Motor neuron (in vitro differentiated cells): ENCODE measurements around the gene DNASE1L1. TPM values are rescaled to one million over a fixed set of nuclear protein-coding genes. Genes with fewer than 3 reads are reported as not detected.

ENCODE experiments used
- ATAC-seq, 8 experiments: fragments of 200-7000 bp; cut with Tn5 transposase; replicated peaks in 6 of 8; 2 replicates each; pipeline ENCODE4 v1.8.0; 2021; ENCODE audit warnings: mild to moderate bottlenecking in 8 of 8, moderate library complexity in 8 of 8
- H3K27ac ChIP-seq, 2 donors: fragments of 250-450 bp; sonication (Bioruptor Pico); 2 replicates each; pipeline ENCODE4 v1.9.0; 2021; ENCODE audit warnings: antibody characterized with exemption in 2 of 2, mild to moderate bottlenecking in 2 of 2, moderate library complexity in 1 of 2
- H3K4me1 ChIP-seq, 2 donors: fragments of 250-450 bp; sonication (Bioruptor Pico); replicated peaks in 1 of 2; 2 replicates each; pipeline ENCODE4 v1.6.1; 2021; ENCODE audit warnings: antibody characterized with exemption in 2 of 2, mild to moderate bottlenecking in 2 of 2, moderate library complexity in 1 of 2
- H3K4me3 ChIP-seq, 5 donors: fragments of 250-450 bp; sonication (Bioruptor Pico); 2 replicates each; pipeline ENCODE4 v1.9.0; 2021; ENCODE audit warnings: antibody characterized with exemption in 5 of 5, mild to moderate bottlenecking in 5 of 5, moderate library complexity in 4 of 5
- WGBS, 10 experiments: fragments of 450-650 bp; shearing (Covaris generic); methylation state at CpG; one replicate each; pipeline ENCODE4 v1.0.0; 2022; 5-methylcytosine and 5-hydroxymethylcytosine counted together
- in situ Hi-C, 9 experiments: fragments of 400-800 bp; cut with MboI; loops; one replicate each; pipeline ENCODE4 v1.15.0; 2021; ENCODE audit warnings: low sequenced_read_pairs in 9 of 9, low pct_unique_long_range_greater_than_20kb in 2 of 9; ENCODE audit not compliant: unreplicated experiment in 9 of 9
- total RNA-seq, 8 experiments: library from RNA; unstranded; fragments of 300-600 nt; gene quantifications; 2 replicates each; pipeline versions ENCODE4 v1.2.3 to v1.2.4, GENCODE V29; 2022

DNASE1L1 gene
- total RNA-seq, 8 experiments from 2014 or later: 7.4 to 29.2 (median 10.9) TPM

GRCh38 chrX:154431341-154431740 lies 22.3 kb upstream of the DNASE1L1 start:
- in situ Hi-C loops: no loop called here
- WGBS, 10 experiments: 50% methylated on average over 1 of the region's 5 CpGs; no CpG with 5 or more reads in 9 of the 10 experiments
- Histone ChIP-seq H3K4me3 (no peak overlapping the region), H3K4me1 (peaks cover 10 to 15% of the 10 kb centered on the region in 2 donors), H3K27ac (no peak overlapping the region)
- ATAC-seq: no peak

GRCh38 chrX:154430916-154431315 lies 21.9 kb upstream of the DNASE1L1 start:
- WGBS, 10 experiments: 39 to 100% (median 85%) methylated on average over 1 to 6 of the region's 7 CpGs; no CpG with 5 or more reads in 6 of the 10 experiments
- Histone ChIP-seq H3K4me3 (no peak overlapping the region), H3K4me1 (peaks cover 10 to 11% of the 10 kb centered on the region in 2 donors), H3K27ac (no peak overlapping the region)
- ATAC-seq: no peak
- in situ Hi-C loops: no loop called here

GRCh38 chrX:154430479-154430878 lies 21.4 kb upstream of the DNASE1L1 start:
- no peak for ATAC-seq
- H3K27ac ChIP-seq: no peak overlapping the region
- in situ Hi-C loops: no loop called here
- no peak overlapping the region for H3K4me3 ChIP-seq
- WGBS, 10 experiments: 43 to 80% (median 73%) methylated on average over 2 to 6 of the region's 6 CpGs; no CpG with 5 or more reads in 7 of the 10 experiments
- H3K4me1 ChIP-seq: peaks cover 8 to 10% of the 10 kb centered on the region in 2 donors

GRCh38 chrX:154429711-154430110 lies 20.7 kb upstream of the DNASE1L1 start:
- WGBS, 10 experiments: 43% methylated on average over 2 of the region's 2 CpGs; no CpG with 5 or more reads in 9 of the 10 experiments
- Histone ChIP-seq H3K27ac (no peak overlapping the region), H3K4me1 (peaks cover 8 to 10% of the 10 kb centered on the region in 2 donors), H3K4me3 (peak overlapping the region; percentile 55 to 98 (median 77))
- in situ Hi-C loops: no loop called here
- no peak for ATAC-seq

- peaks cover 8 to 10% of the 10 kb centered on the region in 2 donors for H3K4me1 ChIP-seq
- H3K27ac ChIP-seq: peak within 1 kb of the TSS; percentile 84 to 89
- peak; percentile 98 to 99 (median 99) for ATAC-seq
- WGBS, 10 experiments: 0 to 65% (median 50%) methylated on average over 1 to 32 of the region's 87 CpGs; no CpG with 5 or more reads in 3 of the 10 experiments
- in situ Hi-C loops: no loop called here
- peak within 1 kb of the TSS; percentile 55 to 98 (median 77) for H3K4me3 ChIP-seq
Observed at GRCh38 chrX:154428176-154429171, 19.4 kb upstream of the DNASE1L1 start, which contains the start of gene ATP6AP1. Gene ATP6AP1 (plus strand): TSS chrX:154428677. CDS start chrX:154428693, 16 bp downstream.

GRCh38 chrX:154426916-154427770 lies 18.1 kb upstream of the DNASE1L1 start:
- H3K27ac ChIP-seq: no peak overlapping the region
- in situ Hi-C loops: no loop called here
- peaks cover 8 to 10% of the 10 kb centered on the region in 2 donors for H3K4me1 ChIP-seq
- 17 to 98% (median 74%) methylated on average over 1 to 7 of the region's 13 CpGs; no CpG with 5 or more reads in 6 of the 10 experiments for WGBS, 10 experiments
- ATAC-seq: no peak
- H3K4me3 ChIP-seq: no peak overlapping the region

- no peak for ATAC-seq
- Histone ChIP-seq H3K27ac (no peak overlapping the region), H3K4me1 (no peaks in the 10 kb centered on the region), H3K4me3 (no peak overlapping the region)
- WGBS, 10 experiments: no CpG with 5 or more reads among the region's 10 CpGs
- in situ Hi-C loops: no loop called here
Observed at GRCh38 chrX:154420402-154420756, 11.3 kb upstream of the DNASE1L1 start.

GRCh38 chrX:154419688-154420401 lies 10.8 kb upstream of the DNASE1L1 start:
- no peak overlapping the region for H3K4me3 ChIP-seq
- peak in 2 of 8 experiments; percentile 11 to 28 for ATAC-seq
- 52% methylated on average over 7 of the region's 19 CpGs; no CpG with 5 or more reads in 9 of the 10 experiments for WGBS, 10 experiments

GRCh38 chrX:154419189-154419588 lies 10.1 kb upstream of the DNASE1L1 start:
- 47% methylated on average over 3 of the region's 8 CpGs; no CpG with 5 or more reads in 9 of the 10 experiments for WGBS, 10 experiments
- Histone ChIP-seq H3K4me3 (no peak overlapping the region), H3K4me1 (no peaks in the 10 kb centered on the region), H3K27ac (no peak overlapping the region)
- in situ Hi-C loops: no loop called here
- ATAC-seq: no peak

More at GRCh38 chrX:154419688-154420401, 10.8 kb upstream of the DNASE1L1 start:
- Histone ChIP-seq H3K27ac (no peak overlapping the region), H3K4me1 (no peaks in the 10 kb centered on the region)
- in situ Hi-C loops: no loop called here

GRCh38 chrX:154417157-154417556 lies 8.1 kb upstream of the DNASE1L1 start:
- in situ Hi-C loops: no loop called here

GRCh38 chrX:154413142-154413541 lies 4.1 kb upstream of the DNASE1L1 start:
- in situ Hi-C loops: no loop called here
- Histone ChIP-seq H3K27ac (no peak overlapping the region), H3K4me3 (no peak overlapping the region), H3K4me1 (peaks cover 9 to 10% of the 10 kb centered on the region in 2 donors)
- no CpG with 5 or more reads among the region's 8 CpGs for WGBS, 10 experiments
- no peak for ATAC-seq

More at GRCh38 chrX:154417157-154417556, 8.1 kb upstream of the DNASE1L1 start:
- H3K4me3 ChIP-seq: no peak overlapping the region
- no peak overlapping the region for H3K27ac ChIP-seq
- ATAC-seq: no peak
- WGBS, 10 experiments: 58 to 100% methylated on average over 1 to 2 of the region's 7 CpGs; no CpG with 5 or more reads in 8 of the 10 experiments
- H3K4me1 ChIP-seq: peaks cover 5% of the 10 kb centered on the region in 2 donors

- peak overlapping the region; percentile 91 to 92 for H3K27ac ChIP-seq
- WGBS, 10 experiments: 0 to 43% methylated on average over 2 of the region's 4 CpGs; no CpG with 5 or more reads in 8 of the 10 experiments
- ATAC-seq: peak in 3 of 8 experiments; percentile 6 to 29 (median 7)
- in situ Hi-C loops: no loop called here
- peak overlapping the region; percentile 70 to 97 (median 84) for H3K4me3 ChIP-seq
- H3K4me1 ChIP-seq: peaks cover 9 to 10% of the 10 kb centered on the region in 2 donors
Observed at GRCh38 chrX:154412468-154412867, 3.4 kb upstream of the DNASE1L1 start.
